ENCODE measurements around the gene ENTREP3.
"Not testable (repeated sequence)": the region's sequence is repeated elsewhere in the genome, so short reads cannot be mapped to it uniquely, and the experiment has no call there.

ENTREP3 gene

DNA sequence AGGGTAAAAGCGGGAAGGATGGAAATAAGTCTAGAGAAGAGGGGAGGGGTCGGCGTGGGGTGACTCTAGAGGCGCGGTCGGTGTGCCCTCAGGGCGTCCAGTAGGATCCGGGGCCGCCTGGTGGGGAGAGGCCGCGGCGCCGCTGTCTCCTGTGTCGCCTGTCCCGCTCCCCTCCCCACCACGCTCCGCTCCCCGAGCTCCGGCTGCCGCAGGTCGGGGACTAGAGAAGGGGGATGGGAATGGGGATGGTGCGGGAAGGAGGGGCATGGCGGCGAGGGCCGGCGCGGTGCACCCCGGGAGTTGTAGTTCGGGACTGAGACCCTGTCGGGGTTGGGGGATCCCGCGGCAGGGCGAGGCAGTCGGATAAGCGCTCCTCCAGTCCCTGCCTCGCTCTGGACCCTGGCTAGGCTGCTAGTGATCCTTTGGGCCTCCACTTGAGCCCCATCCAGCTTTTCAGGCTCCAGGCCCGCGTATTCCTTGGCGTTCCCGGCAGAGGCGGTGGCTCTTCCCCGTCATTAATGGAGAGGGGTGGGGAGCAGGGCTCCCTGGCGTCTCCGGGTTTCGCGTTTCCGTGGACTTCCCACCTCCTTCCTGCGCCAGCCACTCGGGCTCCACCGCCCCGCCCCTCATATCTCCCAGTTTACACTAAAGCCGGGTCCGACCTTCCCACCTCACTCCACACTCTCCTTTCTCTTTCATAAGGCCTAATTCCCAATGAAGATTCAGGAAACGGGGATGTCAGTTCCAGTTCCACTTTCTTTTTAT, at the start of gene ENTREP3:
Gene ENTREP3, minus strand, starts transcription at position 241 of the 765 bp plus-strand sequence. CDS start 606 bp downstream, outside the sequence.
- peak; percentile 94 for DNase-seq

- no peak for DNase-seq
These were observed 49.3 kb upstream of the ENTREP3 start for GRCh38 chr1:155304558-155305063.

DNA sequence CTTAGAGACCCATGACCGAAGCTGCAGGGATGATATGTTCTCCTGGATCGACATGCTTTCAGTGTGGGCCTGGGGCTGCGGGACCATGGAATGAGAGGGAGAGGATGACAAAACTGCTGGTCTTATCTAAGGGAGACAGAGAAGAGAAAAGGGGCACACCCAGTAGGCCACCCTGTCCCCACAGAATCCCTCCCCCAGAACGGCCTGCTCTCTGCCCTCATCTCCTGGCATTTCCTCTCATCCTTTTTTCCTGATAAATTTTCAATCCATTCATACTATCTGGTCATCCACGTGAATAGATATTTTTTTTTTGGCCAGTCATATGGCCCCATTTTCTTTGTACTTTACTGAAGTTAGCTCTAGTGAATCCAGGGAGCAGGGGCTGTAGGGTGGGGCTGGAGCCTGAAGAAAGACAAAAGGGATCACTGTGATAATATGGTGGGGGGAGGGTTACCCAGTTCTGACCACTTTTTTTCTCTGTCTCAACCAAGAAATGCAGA, 46.1 kb upstream of the ENTREP3 start, which contains the start of gene PKLR:
Gene PKLR, minus strand, starts transcription at position 97 of the 500 bp plus-strand sequence. Its CDS starts 43 bp downstream, at position 54.
- no peak for DNase-seq

GRCh38 chr1:155300553-155301329, 45.5 kb upstream of the ENTREP3 start:
- no peak for DNase-seq

DNA sequence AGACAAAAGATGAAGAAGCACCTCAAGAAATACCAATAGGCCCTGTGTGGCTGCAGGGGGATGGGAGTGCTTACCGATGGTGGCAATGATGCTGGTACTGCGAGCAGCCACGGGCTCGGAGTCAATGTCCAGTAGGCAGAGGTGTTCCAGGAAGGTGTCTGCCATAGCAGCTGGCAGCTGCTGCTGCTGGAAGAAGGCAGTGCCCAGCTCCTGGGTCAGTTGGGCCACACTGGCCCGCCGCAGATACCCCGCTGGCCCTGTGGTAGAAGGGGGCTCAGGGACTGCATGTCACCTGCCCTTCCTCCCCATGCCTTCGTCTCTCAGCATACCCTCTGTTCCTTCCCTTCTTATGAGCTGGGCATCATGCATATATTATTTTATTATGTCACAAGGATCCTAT, 44.7 kb upstream of the ENTREP3 start:
- DNase-seq, result no peak

DNA sequence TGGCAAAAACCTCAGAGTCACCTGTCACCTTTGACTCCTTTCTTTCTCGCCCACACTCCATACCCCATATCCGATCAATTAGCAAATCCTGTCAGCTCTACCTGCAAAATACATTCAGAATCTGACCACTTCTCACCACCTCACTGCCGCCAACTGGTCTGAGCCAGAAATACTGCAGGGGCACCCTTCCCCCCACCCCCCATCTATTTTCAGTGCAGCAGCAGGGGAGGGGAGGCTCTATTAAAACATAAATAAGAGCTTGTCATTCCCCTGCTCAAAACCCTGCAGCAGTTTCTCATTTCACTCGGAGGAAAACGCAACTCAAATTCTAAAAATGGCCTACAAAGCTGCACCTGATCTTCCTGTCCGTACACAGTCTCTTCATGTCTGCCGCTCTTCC, 42.1 kb upstream of the ENTREP3 start:
- no peak for DNase-seq

- no peak for DNase-seq
These were observed 41.4 kb upstream of the ENTREP3 start for GRCh38 chr1:155296661-155297060.

DNA sequence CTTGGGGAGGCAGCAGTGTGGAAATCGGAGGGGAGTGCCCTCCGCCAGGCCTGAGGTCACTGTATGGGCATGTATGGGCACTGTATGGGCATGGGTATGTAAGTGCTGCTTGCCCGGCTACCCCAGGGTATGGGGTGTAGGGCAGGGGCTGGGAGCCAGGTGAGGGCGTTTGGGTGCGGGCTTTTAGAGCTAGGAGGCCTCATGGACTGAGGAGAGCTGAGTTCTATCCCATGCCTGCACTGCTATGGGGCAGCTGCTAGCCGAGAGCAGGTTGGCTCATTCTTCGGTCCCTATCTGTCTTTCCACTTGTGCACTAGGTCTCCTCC, 40.6 kb upstream of the ENTREP3 start:
- DNase-seq, result no peak

DNA sequence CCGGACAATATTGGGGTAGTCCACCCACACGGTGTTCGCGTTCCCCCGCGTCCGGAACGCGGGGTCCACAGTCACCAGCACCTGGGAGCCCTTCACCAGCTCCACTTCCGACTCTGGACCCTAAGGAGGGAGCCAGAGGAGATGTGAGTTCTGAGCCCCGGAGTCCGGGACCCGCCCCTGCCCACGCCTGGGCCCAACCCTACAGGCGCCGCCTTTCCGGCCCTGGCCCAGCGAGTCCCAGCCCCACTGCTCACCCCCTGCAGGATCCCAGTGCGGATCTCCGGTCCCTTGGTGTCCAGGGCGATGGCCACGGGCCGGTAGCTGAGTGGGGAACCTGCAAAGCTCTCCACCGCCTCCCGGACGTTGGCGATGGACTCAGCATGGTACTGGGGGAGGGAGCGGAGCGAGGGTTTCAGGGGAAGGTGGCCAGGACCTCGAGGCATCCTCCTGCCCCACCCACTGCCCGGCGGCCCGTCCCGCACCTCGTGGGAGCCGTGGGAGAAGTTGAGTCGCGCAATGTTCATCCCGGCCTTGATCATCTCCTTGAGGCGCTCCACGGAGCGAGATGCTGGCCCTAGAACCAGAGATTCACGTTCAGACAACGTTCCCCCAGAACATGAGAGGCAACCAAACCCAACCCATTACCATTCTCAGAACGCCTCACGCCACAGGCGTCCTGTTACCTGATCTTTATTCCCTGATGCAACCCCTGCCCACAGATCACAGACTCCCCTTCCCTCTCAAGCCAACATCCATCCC, 40.1 kb upstream of the ENTREP3 start:
- no peak for DNase-seq

- DNase-seq, result no peak
These were observed 39.4 kb upstream of the ENTREP3 start for GRCh38 chr1:155294520-155295182.

GRCh38 chr1:155293086-155293749, 37.9 kb upstream of the ENTREP3 start:
- no peak for DNase-seq

DNA sequence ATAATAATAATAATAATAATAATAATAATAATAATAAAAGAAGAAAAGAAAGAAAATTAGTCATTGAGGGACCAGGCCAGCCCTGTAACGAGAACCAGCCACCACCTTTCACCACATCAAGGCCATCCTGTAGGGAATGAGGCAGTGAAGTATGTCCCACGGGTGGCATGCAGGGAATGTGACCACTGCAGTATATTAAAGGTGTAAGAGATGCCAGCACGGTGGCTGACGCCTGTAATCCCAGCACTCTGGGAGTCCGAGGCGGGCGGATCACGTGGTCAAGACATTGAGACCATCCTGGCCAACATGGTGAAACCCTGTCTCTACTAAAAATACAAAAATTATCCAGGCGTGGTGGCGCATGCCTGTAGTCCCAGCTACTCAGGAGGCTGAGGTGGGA, 35.7 kb upstream of the ENTREP3 start:
- not testable (repeated sequence) for DNase-seq

- DNase-seq, result no peak
These were observed 32.8 kb upstream of the ENTREP3 start for GRCh38 chr1:155287987-155288543.

- DNase-seq, result no peak
These were observed 31.3 kb upstream of the ENTREP3 start for GRCh38 chr1:155286544-155286943.

DNA sequence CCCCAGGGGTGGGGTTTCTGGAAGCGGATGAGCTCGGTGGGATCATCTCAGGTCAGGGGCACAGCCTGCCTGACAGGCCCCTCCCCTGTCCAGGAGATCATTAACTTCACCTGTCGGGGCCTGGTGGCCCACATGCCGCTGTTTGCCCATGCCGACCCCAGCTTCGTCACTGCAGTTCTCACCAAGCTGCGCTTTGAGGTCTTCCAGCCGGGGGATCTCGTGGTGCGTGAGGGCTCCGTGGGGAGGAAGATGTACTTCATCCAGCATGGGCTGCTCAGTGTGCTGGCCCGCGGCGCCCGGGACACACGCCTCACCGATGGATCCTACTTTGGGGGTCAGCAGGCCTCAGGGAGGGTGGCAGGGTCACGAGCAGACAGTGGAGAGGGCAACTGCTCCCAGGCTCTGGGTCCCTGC, 30.4 kb upstream of the ENTREP3 start:
- DNase-seq, result no peak

DNA sequence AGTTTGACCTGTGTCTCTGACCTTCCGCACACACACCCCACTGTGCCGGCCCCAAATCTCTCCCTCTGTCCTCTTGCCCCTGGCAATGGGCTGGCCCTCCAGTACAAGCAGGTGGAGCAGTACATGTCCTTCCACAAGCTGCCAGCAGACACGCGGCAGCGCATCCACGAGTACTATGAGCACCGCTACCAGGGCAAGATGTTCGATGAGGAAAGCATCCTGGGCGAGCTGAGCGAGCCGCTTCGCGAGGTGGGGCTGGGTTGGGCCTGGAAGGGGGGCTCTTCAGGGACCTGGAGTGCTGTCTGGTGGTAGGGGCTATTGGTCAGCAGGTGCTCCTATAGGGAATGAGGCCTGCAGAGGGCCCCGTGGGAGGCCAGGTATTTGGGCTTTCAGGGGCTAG, 29.8 kb upstream of the ENTREP3 start:
- no peak for DNase-seq

GRCh38 chr1:155284476-155284875, 29.2 kb upstream of the ENTREP3 start:
- DNase-seq, result no peak

DNA sequence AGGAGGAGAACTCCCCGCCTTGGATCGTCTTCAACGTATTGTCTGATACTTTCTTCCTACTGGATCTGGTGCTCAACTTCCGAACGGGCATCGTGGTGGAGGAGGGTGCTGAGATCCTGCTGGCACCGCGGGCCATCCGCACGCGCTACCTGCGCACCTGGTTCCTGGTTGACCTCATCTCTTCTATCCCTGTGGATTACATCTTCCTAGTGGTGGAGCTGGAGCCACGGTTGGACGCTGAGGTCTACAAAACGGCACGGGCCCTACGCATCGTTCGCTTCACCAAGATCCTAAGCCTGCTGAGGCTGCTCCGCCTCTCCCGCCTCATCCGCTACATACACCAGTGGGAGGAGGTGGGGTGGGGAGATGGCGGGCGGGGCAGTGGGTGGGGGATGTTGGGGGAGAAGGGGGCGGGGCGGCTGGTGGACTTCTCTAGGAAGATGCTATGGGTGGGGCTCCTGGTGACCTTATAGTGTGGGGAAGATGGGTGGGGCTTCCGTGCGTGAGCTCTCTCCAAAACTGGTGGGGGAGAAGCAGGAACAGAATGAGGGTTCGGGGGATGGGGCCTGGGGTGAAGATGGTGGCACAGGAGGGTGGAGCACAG, 27.3 kb upstream of the ENTREP3 start:
- DNase-seq, result no peak

- no peak for DNase-seq
These were observed 24.0 kb upstream of the ENTREP3 start for GRCh38 chr1:155279268-155279667.

DNA sequence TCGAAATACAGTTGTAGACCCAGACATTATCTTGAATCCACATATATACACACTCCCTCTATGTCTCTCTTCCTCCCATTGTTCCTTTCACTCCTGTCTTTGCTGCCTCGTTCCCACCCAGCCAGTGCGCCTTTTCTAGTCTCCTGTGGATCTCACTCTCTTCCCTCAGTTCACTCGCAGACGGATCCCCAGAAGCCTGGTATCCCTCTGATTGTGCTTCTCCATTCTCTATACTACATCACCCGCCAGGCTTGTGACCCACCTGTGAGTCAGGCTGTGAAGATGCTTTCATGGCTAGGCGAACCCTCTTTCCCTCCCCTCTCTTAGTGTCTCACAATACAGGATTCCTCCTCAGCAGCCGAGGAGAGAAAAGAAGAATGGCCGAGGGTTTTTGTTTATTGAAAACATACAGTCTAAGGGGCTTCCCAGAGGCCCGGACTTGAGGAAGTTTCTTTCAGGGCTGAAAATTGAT, 23.4 kb upstream of the ENTREP3 start:
- DNase-seq, result no peak
